ENCODE measurements around the gene NTRK3. TPM values are rescaled to one million over a fixed set of nuclear protein-coding genes. Genes with fewer than 3 reads are reported as not detected.

The NTRK3 gene
- total and polyA plus RNA-seq, 2 donors (not counting 3 experiments of a cell fraction or from before 2014, with no cell fraction given), result not detected

DNA sequence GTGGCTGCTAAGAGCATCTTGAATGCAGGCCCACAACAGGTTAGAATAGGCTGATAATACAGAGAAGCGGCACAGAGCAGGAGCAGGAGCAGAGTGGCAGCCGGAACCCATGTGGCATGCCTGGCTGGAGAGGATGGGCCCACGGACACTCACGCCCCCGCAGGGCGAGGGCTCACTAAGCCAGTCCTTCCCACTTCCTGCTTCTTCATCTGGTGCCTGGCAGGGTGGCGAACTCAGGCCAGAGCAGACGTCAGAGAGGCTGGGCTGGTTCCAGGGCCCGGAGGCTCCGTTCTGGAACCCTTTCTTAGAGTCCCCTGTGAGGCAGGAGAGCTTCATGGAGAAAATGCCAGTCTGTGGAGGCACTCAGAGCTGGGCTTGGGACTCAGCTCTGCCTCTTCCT is 195.1 kb downstream of the NTRK3 start:
- H3K27ac ChIP-seq (ENCODE audit: insufficient read depth, low read depth, low read length), result no peak overlapping the region
- no peak overlapping the region for H2AFZ ChIP-seq (ENCODE audit: low read depth, low read length)
- H3K4me3 ChIP-seq (replicated peaks in 1 of 3; ENCODE audit: insufficient read depth in 1 of 3, low read depth in 1 of 3, low read length in 3 of 3), result no peak overlapping the region
- H3K9ac ChIP-seq (replicated peaks; ENCODE audit: extremely low read depth, insufficient read depth, low read length), result no peak overlapping the region
- H3K4me2 ChIP-seq (ENCODE audit: insufficient read depth, low read length), result no peak overlapping the region
- ChIA-PET CTCF (no interaction called here), POLR2A (no interaction called here)
- H3K79me2 ChIP-seq (ENCODE audit: control insufficient read depth, insufficient read depth, low read length), result no peaks in the 10 kb centered on the region
- DNase-seq (ENCODE audit: low read depth, low spot score) (no peak), FAIRE-seq (no peak)
- no peak for TF ChIP-seq POLR2AphosphoS5 (IDR thresholded peaks at IDR 0.05; ENCODE audit: insufficient read depth, low read depth, low read length)
- TF ChIP-seq JUN (IDR thresholded peaks at IDR 0.05; ENCODE audit: borderline replicate concordance, insufficient read depth, insufficient read length, low read depth), result no peak
- TF ChIP-seq, protein P1, sequence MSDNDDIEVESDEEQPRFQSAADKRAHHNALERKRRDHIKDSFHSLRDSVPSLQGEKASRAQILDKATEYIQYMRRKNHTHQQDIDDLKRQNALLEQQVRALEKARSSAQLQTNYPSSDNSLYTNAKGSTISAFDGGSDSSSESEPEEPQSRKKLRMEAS (IDR thresholded peaks at IDR 0.05; ENCODE audit: insufficient read depth, insufficient read length), result no peak
- TF ChIP-seq GATA2 (IDR thresholded peaks at IDR 0.05; ENCODE audit: insufficient read depth, insufficient read length, low read depth, low read length), result no peak
- no peak for TF ChIP-seq MYC (IDR thresholded peaks at IDR 0.05; ENCODE audit: low read depth, low read length)
- TF ChIP-seq FOS (IDR thresholded peaks at IDR 0.05; ENCODE audit: borderline replicate concordance, insufficient read depth, low read length), result no peak
- TF ChIP-seq POLR2A (IDR thresholded peaks at IDR 0.05; ENCODE audit: low read depth, low read length), result no peak
- no peaks in the 10 kb centered on the region for H3K9me1 ChIP-seq (replicated peaks; ENCODE audit: control insufficient read depth, extremely low read depth, insufficient read depth, low read length)
- H3K9me3 ChIP-seq (replicated peaks; ENCODE audit: control insufficient read depth, insufficient read depth, low read length), result peaks cover 5% of the 10 kb centered on the region
- dilution Hi-C loops (cut with MboI; ENCODE audit: extremely low pct_ligation_motif_present, low sequenced_read_pairs) (no loop called here), intact Hi-C loops (cut with micrococcal nuclease) (no loop called here)
- no peaks in the 10 kb centered on the region for H4K20me1 ChIP-seq (replicated peaks; ENCODE audit: control insufficient read depth, extremely low read depth, insufficient read depth, low read length)
- BruUV-seq (replicated peaks), result no TSS peak
- no peaks in the 10 kb centered on the region for H3K27me3 ChIP-seq (ENCODE audit: control insufficient read depth in 2 of 2, insufficient read depth in 2 of 2, low read length in 2 of 2)
- H3K36me3 ChIP-seq (ENCODE audit: control insufficient read depth in 2 of 2, extremely low read depth in 1 of 2, insufficient read depth in 2 of 2, low read length in 2 of 2), result no peaks in the 10 kb centered on the region
- no peaks in the 10 kb centered on the region for H3K4me1 ChIP-seq (ENCODE audit: control insufficient read depth, extremely low read depth, insufficient read depth, low read length)

DNA sequence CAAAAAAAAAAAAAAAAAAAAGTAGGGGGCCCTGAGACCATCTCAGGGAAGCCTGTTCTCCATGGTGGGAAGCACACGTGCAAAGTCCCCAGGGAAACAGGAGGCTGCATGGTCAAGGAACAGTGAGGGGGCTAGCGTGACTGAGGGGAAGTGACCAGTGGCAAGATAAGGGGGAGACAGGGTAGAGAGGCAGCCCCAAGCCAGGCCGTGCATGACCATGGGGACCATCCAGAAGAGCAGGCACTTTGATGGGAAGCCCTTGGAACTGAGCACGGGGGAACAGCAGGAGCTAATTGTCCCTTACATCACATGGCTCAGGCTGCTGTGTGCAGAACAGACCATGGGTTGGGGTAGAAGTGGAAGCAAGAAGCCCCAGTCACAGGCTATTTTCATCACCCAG is 196.2 kb downstream of the NTRK3 start:
- BruUV-seq (replicated peaks), result no TSS peak
- Histone ChIP-seq H3K9ac (replicated peaks; ENCODE audit: extremely low read depth, insufficient read depth, low read length) (no peak overlapping the region), H3K9me1 (replicated peaks; ENCODE audit: control insufficient read depth, extremely low read depth, insufficient read depth, low read length) (no peaks in the 10 kb centered on the region), H3K79me2 (ENCODE audit: control insufficient read depth, insufficient read depth, low read length) (no peaks in the 10 kb centered on the region), H3K36me3 (ENCODE audit: control insufficient read depth in 2 of 2, extremely low read depth in 1 of 2, insufficient read depth in 2 of 2, low read length in 2 of 2) (no peaks in the 10 kb centered on the region), H3K9me3 (replicated peaks; ENCODE audit: control insufficient read depth, insufficient read depth, low read length) (peaks cover 5% of the 10 kb centered on the region), H3K4me1 (ENCODE audit: control insufficient read depth, extremely low read depth, insufficient read depth, low read length) (no peaks in the 10 kb centered on the region), H3K4me3 (replicated peaks in 1 of 3; ENCODE audit: insufficient read depth in 1 of 3, low read depth in 1 of 3, low read length in 3 of 3) (no peak overlapping the region), H3K4me2 (ENCODE audit: insufficient read depth, low read length) (no peak overlapping the region), H3K27me3 (ENCODE audit: control insufficient read depth in 2 of 2, insufficient read depth in 2 of 2, low read length in 2 of 2) (no peaks in the 10 kb centered on the region), H2AFZ (ENCODE audit: low read depth, low read length) (no peak overlapping the region), H3K27ac (ENCODE audit: insufficient read depth, low read depth, low read length) (no peak overlapping the region), H4K20me1 (replicated peaks; ENCODE audit: control insufficient read depth, extremely low read depth, insufficient read depth, low read length) (no peaks in the 10 kb centered on the region)
- FAIRE-seq, result no peak
- no peak for TF ChIP-seq JUN (IDR thresholded peaks at IDR 0.05; ENCODE audit: borderline replicate concordance, insufficient read depth, insufficient read length, low read depth)
- TF ChIP-seq, protein P1 (IDR thresholded peaks at IDR 0.05; ENCODE audit: insufficient read depth, insufficient read length), result no peak
- TF ChIP-seq POLR2A (IDR thresholded peaks at IDR 0.05; ENCODE audit: low read depth, low read length), result no peak
- TF ChIP-seq MYC (IDR thresholded peaks at IDR 0.05; ENCODE audit: low read depth, low read length), result no peak
- TF ChIP-seq FOS (IDR thresholded peaks at IDR 0.05; ENCODE audit: borderline replicate concordance, insufficient read depth, low read length), result no peak
- TF ChIP-seq, protein P2, sequence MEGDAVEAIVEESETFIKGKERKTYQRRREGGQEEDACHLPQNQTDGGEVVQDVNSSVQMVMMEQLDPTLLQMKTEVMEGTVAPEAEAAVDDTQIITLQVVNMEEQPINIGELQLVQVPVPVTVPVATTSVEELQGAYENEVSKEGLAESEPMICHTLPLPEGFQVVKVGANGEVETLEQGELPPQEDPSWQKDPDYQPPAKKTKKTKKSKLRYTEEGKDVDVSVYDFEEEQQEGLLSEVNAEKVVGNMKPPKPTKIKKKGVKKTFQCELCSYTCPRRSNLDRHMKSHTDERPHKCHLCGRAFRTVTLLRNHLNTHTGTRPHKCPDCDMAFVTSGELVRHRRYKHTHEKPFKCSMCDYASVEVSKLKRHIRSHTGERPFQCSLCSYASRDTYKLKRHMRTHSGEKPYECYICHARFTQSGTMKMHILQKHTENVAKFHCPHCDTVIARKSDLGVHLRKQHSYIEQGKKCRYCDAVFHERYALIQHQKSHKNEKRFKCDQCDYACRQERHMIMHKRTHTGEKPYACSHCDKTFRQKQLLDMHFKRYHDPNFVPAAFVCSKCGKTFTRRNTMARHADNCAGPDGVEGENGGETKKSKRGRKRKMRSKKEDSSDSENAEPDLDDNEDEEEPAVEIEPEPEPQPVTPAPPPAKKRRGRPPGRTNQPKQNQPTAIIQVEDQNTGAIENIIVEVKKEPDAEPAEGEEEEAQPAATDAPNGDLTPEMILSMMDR (IDR thresholded peaks at IDR 0.05; ENCODE audit: extremely low read depth in 1 of 2, insufficient read depth in 1 of 2, low read depth in 1 of 2, low read length in 2 of 2), result no peak
- TF ChIP-seq POLR2AphosphoS5 (IDR thresholded peaks at IDR 0.05; ENCODE audit: insufficient read depth, low read depth, low read length), result no peak
- no peak for TF ChIP-seq GATA2 (IDR thresholded peaks at IDR 0.05; ENCODE audit: insufficient read depth, insufficient read length, low read depth, low read length)
- TF ChIP-seq EZH2 (IDR thresholded peaks at IDR 0.05; ENCODE audit: borderline replicate concordance, low read depth, low read length, severe bottlenecking), result no peak
- dilution Hi-C loops (cut with MboI; ENCODE audit: extremely low pct_ligation_motif_present, low sequenced_read_pairs), result no loop called here
- no peak for DNase-seq (ENCODE audit: low read depth, low spot score)
- ChIA-PET POLR2A (no interaction called here), CTCF (no interaction called here)
- intact Hi-C loops (cut with micrococcal nuclease), result no loop called here

All from endothelial cell of umbilical vein (primary cell).